IMR-90 (cell line): ENCODE measurements around the gene NTM. TPM values are rescaled to one million over a fixed set of nuclear protein-coding genes. Genes with fewer than 3 reads are reported as not detected.

ENCODE experiments used
- ATAC-seq: fragments of 200-7000 bp; cut with Tn5 transposase; 2 replicates; pipeline ENCODE4 v1.9.1; 2020; ENCODE audit warnings: low read depth, mild to moderate bottlenecking, moderate library complexity
- BruUV-seq: library from RNA; stranded (reverse); fragments of 400-500 nt; replicated peaks from 2 replicates; lab custom pipeline; 2021; lab: Mats Ljungman, UMichigan
- CTCF ChIA-PET: fragments of 300-600 bp; formaldehyde crosslinking; extraction: SDS; loops from one replicate; lab custom pipeline; 2021; ENCODE audit warnings: antibody characterized with exemption; lab: Yijun Ruan, JAX
- POLR2A ChIA-PET: fragments of 300-600 bp; sonication (Branson Sonifier 250); formaldehyde crosslinking; loops from one replicate; lab custom pipeline; 2022; ENCODE audit warnings: antibody characterized with exemption; ENCODE audit not compliant: unreplicated experiment; lab: Charles Lee
- DNase-seq: peaks from one replicate; pipeline ENCODE4 v3.0.0; 2013
- H2AFZ ChIP-seq: replicated peaks from 2 replicates; pipeline ENCODE3; 2013; ENCODE audit warnings: low read length, mild to moderate bottlenecking; ENCODE audit not compliant: poor library complexity
- H2AK5ac ChIP-seq: 2 replicates; pipeline ENCODE4 v1.6.1; 2013; ENCODE audit warnings: low read depth, low read length, inconsistent platforms
- H2AK9ac ChIP-seq: replicated peaks from 2 replicates; pipeline ENCODE3; 2013; ENCODE audit warnings: mild to moderate bottlenecking, low read depth, low read length, moderate library complexity; ENCODE audit not compliant: poor library complexity
- H2BK120ac ChIP-seq: 2 replicates; pipeline ENCODE4 v1.6.1; 2013; ENCODE audit warnings: low read depth, low read length, inconsistent platforms
- H2BK15ac ChIP-seq: 3 replicates; pipeline ENCODE4 v1.6.1; 2013; ENCODE audit warnings: low read depth, low read length, inconsistent platforms
- H2BK20ac ChIP-seq: 2 replicates; pipeline ENCODE4 v1.6.1; 2013; ENCODE audit warnings: low read depth, mild to moderate bottlenecking, inconsistent platforms, low read length, moderate library complexity
- H2BK5ac ChIP-seq: 2 replicates; pipeline ENCODE4 v1.6.1; 2013; ENCODE audit warnings: mild to moderate bottlenecking, low read depth, low read length, inconsistent platforms; ENCODE audit not compliant: poor library complexity, severe bottlenecking
- H3K14ac ChIP-seq: replicated peaks from 2 replicates; pipeline ENCODE4 v1.6.1; 2013; ENCODE audit warnings: low read depth, low read length, inconsistent platforms
- H3K18ac ChIP-seq: 2 replicates; pipeline ENCODE4 v1.6.1; 2013; ENCODE audit warnings: low read depth, low read length, control low read depth
- H3K23ac ChIP-seq: 2 replicates; pipeline ENCODE4 v1.6.1; 2013; ENCODE audit warnings: low read depth, low read length, inconsistent platforms
- H3K27ac ChIP-seq: 2 replicates; pipeline ENCODE4 v1.5.1; 2013; ENCODE audit warnings: mild to moderate bottlenecking, control low read depth, low read length; ENCODE audit not compliant: insufficient read depth
- H3K27me3 ChIP-seq: 2 replicates; pipeline ENCODE4 v1.6.1; 2013; ENCODE audit warnings: low read length; ENCODE audit not compliant: control insufficient read depth, insufficient read depth
- H3K36me3 ChIP-seq: 2 replicates; pipeline ENCODE4 v1.6.1; 2013; ENCODE audit warnings: low read length, mixed read lengths; ENCODE audit not compliant: control insufficient read depth, insufficient read depth
- H3K4ac ChIP-seq: 2 replicates; pipeline ENCODE4 v1.6.1; 2013; ENCODE audit warnings: low read depth, low read length, inconsistent platforms
- H3K4me1 ChIP-seq: 2 replicates; pipeline ENCODE4 v1.6.1; 2013; ENCODE audit warnings: low read length, mixed read lengths; ENCODE audit not compliant: control insufficient read depth, insufficient read depth
- H3K4me2 ChIP-seq: 2 replicates; pipeline ENCODE4 v1.6.1; 2013; ENCODE audit warnings: low read depth, mild to moderate bottlenecking, control low read depth, low read length, moderate library complexity
- H3K4me3 ChIP-seq: 2 replicates; pipeline ENCODE4 v1.5.1; 2013; ENCODE audit warnings: low read depth, mild to moderate bottlenecking, control low read depth, low read length, moderate library complexity; ENCODE audit not compliant: insufficient read depth
- H3K56ac ChIP-seq: 2 replicates; pipeline ENCODE4 v1.6.1; 2013; ENCODE audit warnings: low read length, inconsistent platforms; ENCODE audit not compliant: insufficient read depth; ENCODE audit errors: extremely low read depth
- H3K79me1 ChIP-seq, 2 experiments: 2 replicates each; pipeline ENCODE4 v1.6.1; 2013; ENCODE audit warnings: low read length in 2 of 2, inconsistent platforms in 1 of 2, low read depth in 1 of 2
- H3K9ac ChIP-seq: 2 replicates; pipeline ENCODE4 v1.6.1; 2013; ENCODE audit warnings: low read depth, low read length, control low read depth
- H3K9me1 ChIP-seq: 2 replicates; pipeline ENCODE4 v1.6.1; 2013; ENCODE audit warnings: low read length, inconsistent platforms; ENCODE audit not compliant: insufficient read depth
- H3K9me3 ChIP-seq: 2 replicates; pipeline ENCODE4 v1.6.1; 2013; ENCODE audit warnings: low read length; ENCODE audit not compliant: control insufficient read depth, insufficient read depth
- H4K20me1 ChIP-seq: 2 replicates; pipeline ENCODE4 v1.6.1; 2013; ENCODE audit warnings: low read length, inconsistent platforms; ENCODE audit not compliant: insufficient read depth
- H4K5ac ChIP-seq: 2 replicates; pipeline ENCODE4 v1.6.1; 2013; ENCODE audit warnings: mild to moderate bottlenecking, low read depth, low read length, control low read depth
- H4K8ac ChIP-seq, 2 experiments: 2 replicates each; pipeline ENCODE4 v1.6.1; 2013; ENCODE audit warnings: low read depth in 2 of 2, low read length in 2 of 2, control low read depth in 1 of 2, inconsistent platforms in 1 of 2
- H4K91ac ChIP-seq: 2 replicates; pipeline ENCODE4 v1.6.1; 2013; ENCODE audit warnings: low read depth, low read length, inconsistent platforms; ENCODE audit not compliant: insufficient read depth
- NFE2L2 ChIP-seq: fragments of 150-350 bp; IDR thresholded peaks from 2 replicates; pipeline ENCODE4 v1.6.1; 2016; ENCODE audit warnings: low read depth, mild to moderate bottlenecking, low read length
- WGBS, 2 experiments: methylation state at CpG; one replicate each; pipeline versions ENCODE4 v1.1.5 to v1.1.7; 2013; ENCODE audit warnings: missing lambda C conversion rate in 2 of 2; ENCODE audit not compliant: insufficient read length in 1 of 2; ENCODE audit errors: extremely low coverage in 2 of 2; 5-methylcytosine and 5-hydroxymethylcytosine counted together
- dilution Hi-C: fragments of 300-500 bp; cut with HindIII; formaldehyde crosslinking; loops from one replicate; pipeline ENCODE4 v1.14.3; 2018; ENCODE audit warnings: low sequenced_read_pairs; ENCODE audit not compliant: unreplicated experiment
- in situ Hi-C: fragments of 300-500 bp; cut with MboI; formaldehyde crosslinking; loops from 3 replicates; pipeline ENCODE4 v1.14.3; 2019; ENCODE audit warnings: low sequenced_read_pairs, inconsistent platforms, mixed read lengths
- intact Hi-C: fragments of 100-400 bp; cut with micrococcal nuclease; formaldehyde crosslinking; loops from 2 replicates; pipeline ENCODE4 v1.10.0; 2022
- polyA plus RNA-seq, 3 experiments: library from polyadenylated mRNA; depleted of rRNA; stranded (reverse); fragments of >200 nt; gene quantifications; 2 replicates each; pipeline ENCODE4 v1.2.3, GENCODE V29; 2012; ENCODE audit warnings: low replicate concordance in 1 of 3
- total RNA-seq: library from RNA; depleted of rRNA; stranded (reverse); fragments of >200 nt; gene quantifications from 2 replicates; pipeline ENCODE4 v1.2.3, GENCODE V29; 2012

Gene NTM
- total and polyA plus RNA-seq, 2 of the 4 experiments (the other 2 are of a cell fraction) = 19.5 to 25.5 TPM

GRCh38 chr11:131877246-131877942 is 507.0 kb downstream of the NTM start:
- no TSS peak for BruUV-seq
- intact Hi-C loops = no loop called here
- Histone ChIP-seq H3K27me3 (no peaks in the 10 kb centered on the region), H2BK20ac (no peak overlapping the region), H3K14ac (0 out of 2 replicates have a peak overlapping the region, but pooled peaks have one; percentile 34), H3K79me1 (no peaks in the 10 kb centered on the region), H2BK5ac (no peak overlapping the region), H4K20me1 (no peaks in the 10 kb centered on the region), H3K4ac (no peak overlapping the region), H3K9me1 (no peaks in the 10 kb centered on the region; the same call in 1 of the 2 replicates), H3K23ac (no peak overlapping the region), H3K4me2 (no peak overlapping the region), H3K18ac (no peak overlapping the region), H3K27ac (no peak overlapping the region), H2BK120ac (peak overlapping the region; percentile 35; the same call in 1 of the 2 replicates), H3K9ac (no peak overlapping the region), H2BK15ac (no peak overlapping the region), H4K5ac (no peak overlapping the region), H2AFZ (peak overlapping the region; percentile 33), H3K4me3 (no peak overlapping the region), H2AK9ac (no peak overlapping the region), H4K8ac (no peak overlapping the region), H2AK5ac (no peak overlapping the region), H3K36me3 (no peaks in the 10 kb centered on the region; the same call in 1 of the 2 replicates), H3K56ac (no peak overlapping the region), H3K9me3 (no peaks in the 10 kb centered on the region), H4K91ac (no peak overlapping the region), H3K4me1 (no peaks in the 10 kb centered on the region)
- TF ChIP-seq NFE2L2 = no peak
- POLR2A ChIA-PET = no interaction called here
- dilution Hi-C loops = no loop called here
- DNase-seq = no peak
- in situ Hi-C loops = loop anchor here (10.0 to 25.0 kb wide), 3 partner anchors 437 to 1465 kb away; partner anchors contain the start of gene SNX19
- CTCF ChIA-PET = no interaction called here
- 100% methylated on average over 1 of the region's 10 CpGs; no CpG with 5 or more reads in 1 of the 2 experiments for WGBS, 2 experiments
- no peak for ATAC-seq
